Measurements from ENCODE around the gene TBKBP1. TPM values are rescaled to one million over a fixed set of nuclear protein-coding genes. Genes with fewer than 3 reads are reported as not detected.

TBKBP1 gene
- total RNA-seq, 5 donors from 2014 or later (not counting 1 experiment from before 2014, with no cell fraction given), result 4.5 to 20.5 (median 7.2) TPM

GRCh38 chr17:47741793-47742145, 47.8 kb downstream of the TBKBP1 start:
- Histone ChIP-seq H3K9me3 (no peaks in the 10 kb centered on the region), H3K36me3 (ENCODE audit: control insufficient read depth in 2 of 2, extremely low read depth in 1 of 2, insufficient read depth in 1 of 2, low read length in 1 of 2) (peaks cover 0 to 37% of the 10 kb centered on the region in 2 donors), H3K27me3 (replicated peaks in 1 of 2; ENCODE audit: control insufficient read depth in 2 of 2, extremely low read depth in 1 of 2, insufficient read depth in 2 of 2, low read length in 1 of 2) (peaks cover 0 to 5% of the 10 kb centered on the region in 2 experiments), H3K4me1 (ENCODE audit: control insufficient read depth in 1 of 2, extremely low read depth in 1 of 2, insufficient read depth in 2 of 2, low read length in 2 of 2) (peaks cover 0 to 68% of the 10 kb centered on the region in 2 experiments), H3K4me3 (ENCODE audit: control insufficient read depth in 1 of 2, extremely low read depth in 1 of 2, low read length in 1 of 2) (peak overlapping the region in 1 of 2 donors; percentile 24), H3K27ac (ENCODE audit: low read length) (peak overlapping the region; percentile 65)
- H3K4me1 Mint-ChIP-seq, result peaks cover 20 to 42% (median 33%) of the 10 kb centered on the region in 3 donors
- ChIA-PET POLR2A (interaction anchor here (0.5 to 0.6 kb wide), 2 partner anchors 121 to 129 kb away, joined by 3 to 5 read pairs; no protein-coding TSS in a partner anchor), CTCF (interaction anchor here (0.9 to 2.0 kb wide), 2 partner anchors 41 to 42 kb away, joined by 7 read pairs; no protein-coding TSS in a partner anchor)
- H3K4me3 Mint-ChIP-seq, result peak overlapping the region; percentile 34 to 60 (median 53)
- DNase-seq (peak in 1 of 35 experiments; percentile 42), ATAC-seq (replicated peaks in 1 of 4) (peak in 1 of 4 experiments; percentile 49)
- WGBS (ENCODE audit: insufficient coverage), result 60% methylated on average over 3 of the region's 9 CpGs
- H3K36me3 Mint-ChIP-seq, result no peaks in the 10 kb centered on the region
- peak overlapping the region; percentile 79 to 80 for H3K27ac Mint-ChIP-seq
- no peaks in the 10 kb centered on the region for H3K9me3 Mint-ChIP-seq
- H3K27me3 Mint-ChIP-seq, result peaks cover 0 to 3% of the 10 kb centered on the region in 2 donors

GRCh38 chr17:47742319-47743181, 48.6 kb downstream of the TBKBP1 start:
- 54% methylated on average over 13 of the region's 26 CpGs for WGBS (ENCODE audit: insufficient coverage)
- Mint-ChIP-seq H3K4me1 (peaks cover 20 to 36% (median 26%) of the 10 kb centered on the region in 3 donors), H3K27ac (peak overlapping the region; percentile 66 to 79), H3K4me3 (peak overlapping the region; percentile 17 to 60 (median 34)), H3K27me3 (peaks cover 0 to 3% of the 10 kb centered on the region in 2 donors), H3K36me3 (no peaks in the 10 kb centered on the region), H3K9me3 (no peaks in the 10 kb centered on the region)
- Histone ChIP-seq H3K27me3 (replicated peaks in 1 of 2; ENCODE audit: control insufficient read depth in 2 of 2, extremely low read depth in 1 of 2, insufficient read depth in 2 of 2, low read length in 1 of 2) (peaks cover 0 to 5% of the 10 kb centered on the region in 2 experiments), H3K4me1 (ENCODE audit: control insufficient read depth in 1 of 2, extremely low read depth in 1 of 2, insufficient read depth in 2 of 2, low read length in 2 of 2) (peaks cover 0 to 66% of the 10 kb centered on the region in 2 experiments), H3K4me3 (ENCODE audit: control insufficient read depth in 1 of 2, extremely low read depth in 1 of 2, low read length in 1 of 2) (no peak overlapping the region), H3K27ac (ENCODE audit: low read length) (peak overlapping the region; percentile 43), H3K9me3 (no peaks in the 10 kb centered on the region), H3K36me3 (ENCODE audit: control insufficient read depth in 2 of 2, extremely low read depth in 1 of 2, insufficient read depth in 1 of 2, low read length in 1 of 2) (peaks cover 0 to 37% of the 10 kb centered on the region in 2 donors)
- ATAC-seq (replicated peaks in 1 of 4) (peak; percentile 51 to 75 (median 67)), DNase-seq (peak in 23 of 35 experiments; percentile 18 to 70 (median 41))
- ChIA-PET POLR2A (interaction anchor here in 1 of 2 donors (0.6 to 0.7 kb wide), 2 partner anchors 120 to 1942 kb away, joined by 3 read pairs; no protein-coding TSS in a partner anchor), CTCF (interaction anchor here (0.6 to 2.0 kb wide), 5 partner anchors 10 to 78 kb away, joined by 3 to 7 read pairs (median 4); partner anchors contain the start of gene TBX21 (in 1 of the 2))

DNA sequence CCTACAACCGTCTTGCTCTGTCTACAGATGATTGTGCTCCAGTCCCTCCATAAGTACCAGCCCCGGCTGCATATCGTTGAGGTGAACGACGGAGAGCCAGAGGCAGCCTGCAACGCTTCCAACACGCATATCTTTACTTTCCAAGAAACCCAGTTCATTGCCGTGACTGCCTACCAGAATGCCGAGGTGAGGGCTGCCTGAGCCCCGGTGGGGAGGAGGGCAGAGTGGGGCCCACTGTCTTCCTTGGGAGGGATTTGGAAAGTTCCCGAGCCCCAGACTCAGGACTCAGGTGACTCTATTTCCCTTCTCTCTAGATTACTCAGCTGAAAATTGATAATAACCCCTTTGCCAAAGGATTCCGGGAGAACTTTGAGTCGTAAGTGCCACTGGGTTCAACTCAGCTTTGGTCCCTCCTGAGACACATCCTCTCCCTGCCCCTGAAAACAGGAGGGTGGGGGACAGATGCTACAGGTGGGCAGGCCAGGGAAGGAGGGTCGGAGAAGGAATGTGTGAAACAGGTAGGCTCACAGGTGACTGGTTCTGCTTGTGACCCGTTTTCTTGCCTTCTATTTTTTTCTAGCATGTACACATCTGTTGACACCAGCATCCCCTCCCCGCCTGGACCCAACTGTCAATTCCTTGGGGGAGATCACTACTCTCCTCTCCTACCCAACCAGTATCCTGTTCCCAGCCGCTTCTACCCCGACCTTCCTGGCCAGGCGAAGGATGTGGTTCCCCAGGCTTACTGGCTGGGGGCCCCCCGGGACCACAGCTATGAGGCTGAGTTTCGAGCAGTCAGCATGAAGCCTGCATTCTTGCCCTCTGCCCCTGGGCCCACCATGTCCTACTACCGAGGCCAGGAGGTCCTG, 50.4 kb downstream of the TBKBP1 start:
- H3K4me3 Mint-ChIP-seq, result no peak overlapping the region
- peaks cover 0 to 5% of the 10 kb centered on the region in 2 experiments for H3K27me3 ChIP-seq (replicated peaks in 1 of 2; ENCODE audit: control insufficient read depth in 2 of 2, extremely low read depth in 1 of 2, insufficient read depth in 2 of 2, low read length in 1 of 2)
- H3K4me1 Mint-ChIP-seq, result peaks cover 20 to 28% (median 26%) of the 10 kb centered on the region in 3 donors
- WGBS (ENCODE audit: insufficient coverage), result 67% methylated on average over 15 of the region's 22 CpGs
- no peak for ATAC-seq (replicated peaks in 1 of 4)
- ChIA-PET POLR2A (interaction anchor here (0.6 to 0.7 kb wide), 2 partner anchors 86 to 1605 kb away, joined by 3 to 6 read pairs; no protein-coding TSS in a partner anchor), CTCF (interaction anchor here in 1 of 2 donors (0.7 kb wide), 1 partner anchor 42 kb away, joined by 4 read pairs; no protein-coding TSS in a partner anchor)
- H3K36me3 ChIP-seq (ENCODE audit: control insufficient read depth in 2 of 2, extremely low read depth in 1 of 2, insufficient read depth in 1 of 2, low read length in 1 of 2), result peaks cover 0 to 37% of the 10 kb centered on the region in 2 donors
- no peaks in the 10 kb centered on the region for H3K9me3 ChIP-seq
- peaks cover 0 to 50% of the 10 kb centered on the region in 2 experiments for H3K4me1 ChIP-seq (ENCODE audit: control insufficient read depth in 1 of 2, extremely low read depth in 1 of 2, insufficient read depth in 2 of 2, low read length in 2 of 2)
- H3K27ac Mint-ChIP-seq, result no peak overlapping the region
- no peak overlapping the region for H3K27ac ChIP-seq (ENCODE audit: low read length)
- H3K27me3 Mint-ChIP-seq, result peaks cover 0 to 3% of the 10 kb centered on the region in 2 donors
- H3K4me3 ChIP-seq (ENCODE audit: control insufficient read depth in 1 of 2, extremely low read depth in 1 of 2, low read length in 1 of 2), result no peak overlapping the region
- DNase-seq, result no peak
- H3K36me3 Mint-ChIP-seq, result no peaks in the 10 kb centered on the region
- H3K9me3 Mint-ChIP-seq, result no peaks in the 10 kb centered on the region

GRCh38 chr17:47745037-47745380, 51.0 kb downstream of the TBKBP1 start:
- ChIA-PET POLR2A (no interaction called here), CTCF (no interaction called here)
- H3K27ac ChIP-seq (ENCODE audit: low read length), result no peak overlapping the region
- H3K4me1 ChIP-seq (ENCODE audit: control insufficient read depth in 1 of 2, extremely low read depth in 1 of 2, insufficient read depth in 2 of 2, low read length in 2 of 2), result peaks cover 0 to 45% of the 10 kb centered on the region in 2 experiments
- peaks cover 0 to 37% of the 10 kb centered on the region in 2 donors for H3K36me3 ChIP-seq (ENCODE audit: control insufficient read depth in 2 of 2, extremely low read depth in 1 of 2, insufficient read depth in 1 of 2, low read length in 1 of 2)
- peaks cover 20 to 28% (median 26%) of the 10 kb centered on the region in 3 donors for H3K4me1 Mint-ChIP-seq
- no peak for ATAC-seq (replicated peaks in 1 of 4)
- no peak overlapping the region for H3K4me3 ChIP-seq (ENCODE audit: control insufficient read depth in 1 of 2, extremely low read depth in 1 of 2, low read length in 1 of 2)
- H3K9me3 Mint-ChIP-seq, result no peaks in the 10 kb centered on the region
- WGBS (ENCODE audit: insufficient coverage), result 89% methylated on average over 7 of the region's 10 CpGs
- H3K27me3 ChIP-seq (replicated peaks in 1 of 2; ENCODE audit: control insufficient read depth in 2 of 2, extremely low read depth in 1 of 2, insufficient read depth in 2 of 2, low read length in 1 of 2), result peaks cover 0 to 5% of the 10 kb centered on the region in 2 experiments
- no peaks in the 10 kb centered on the region for H3K9me3 ChIP-seq
- peak overlapping the region in 1 of 2 donors; percentile 22 for H3K27ac Mint-ChIP-seq
- H3K27me3 Mint-ChIP-seq, result peaks cover 0 to 3% of the 10 kb centered on the region in 2 donors
- no peaks in the 10 kb centered on the region for H3K36me3 Mint-ChIP-seq
- H3K4me3 Mint-ChIP-seq, result no peak overlapping the region
- no peak for DNase-seq

DNA sequence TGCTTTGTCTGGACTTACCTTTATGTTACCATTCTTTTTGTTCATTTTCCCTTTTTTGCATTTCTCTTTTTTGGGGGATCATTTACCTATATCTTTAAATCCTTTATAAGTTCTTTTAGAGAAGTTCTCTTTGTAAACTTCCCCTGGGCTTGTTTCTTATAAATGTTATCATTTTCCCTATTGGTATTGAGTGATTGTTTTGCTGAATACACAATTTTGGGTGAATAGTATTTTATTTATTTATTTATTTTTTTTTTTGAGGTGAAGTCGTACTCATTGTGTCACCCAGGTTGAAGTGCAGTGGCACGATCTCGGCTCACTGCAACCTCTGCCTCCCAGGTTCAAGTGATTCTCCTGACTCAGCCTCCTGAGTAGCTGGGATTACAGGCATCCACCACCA, 57.5 kb downstream of the TBKBP1 start:
- Mint-ChIP-seq H3K4me3 (no peak overlapping the region), H3K4me1 (peaks cover 0 to 2% (median 0%) of the 10 kb centered on the region in 3 donors), H3K27me3 (peaks cover 0 to 8% of the 10 kb centered on the region in 2 donors), H3K27ac (peak overlapping the region in 1 of 2 donors; percentile 71), H3K36me3 (no peaks in the 10 kb centered on the region), H3K9me3 (no peaks in the 10 kb centered on the region)
- Histone ChIP-seq H3K9me3 (no peaks in the 10 kb centered on the region), H3K27me3 (replicated peaks in 1 of 2; ENCODE audit: control insufficient read depth in 2 of 2, extremely low read depth in 1 of 2, insufficient read depth in 2 of 2, low read length in 1 of 2) (no peaks in the 10 kb centered on the region), H3K4me3 (ENCODE audit: control insufficient read depth in 1 of 2, extremely low read depth in 1 of 2, low read length in 1 of 2) (no peak overlapping the region), H3K4me1 (ENCODE audit: control insufficient read depth in 1 of 2, extremely low read depth in 1 of 2, insufficient read depth in 2 of 2, low read length in 2 of 2) (no peaks in the 10 kb centered on the region), H3K27ac (ENCODE audit: low read length) (no peak overlapping the region), H3K36me3 (ENCODE audit: control insufficient read depth in 2 of 2, extremely low read depth in 1 of 2, insufficient read depth in 1 of 2, low read length in 1 of 2) (peaks cover 0 to under 1% of the 10 kb centered on the region in 2 donors)
- DNase-seq (no peak), ATAC-seq (replicated peaks in 1 of 4) (no peak)
- no CpG with 5 or more reads among the region's 3 CpGs for WGBS (ENCODE audit: insufficient coverage)
- POLR2A ChIA-PET, result interaction anchor here in 1 of 2 donors (0.6 kb wide), 1 partner anchor 814 kb away, joined by 4 read pairs; no protein-coding TSS in a partner anchor
- CTCF ChIA-PET, result interaction anchor here in 1 of 2 donors (0.8 kb wide), 1 partner anchor 505 kb away, joined by 4 read pairs; no protein-coding TSS in a partner anchor

Measured in T-cell (primary cell).